Measurements from ENCODE around the gene PIP5K1C.
A peak's percentile ranks its signal among the peaks of the same experiment; 100 is the strongest.
"Not testable (repeated sequence)": the region's sequence is repeated elsewhere in the genome, so short reads cannot be mapped to it uniquely, and the experiment has no call there.

The PIP5K1C gene

DNA sequence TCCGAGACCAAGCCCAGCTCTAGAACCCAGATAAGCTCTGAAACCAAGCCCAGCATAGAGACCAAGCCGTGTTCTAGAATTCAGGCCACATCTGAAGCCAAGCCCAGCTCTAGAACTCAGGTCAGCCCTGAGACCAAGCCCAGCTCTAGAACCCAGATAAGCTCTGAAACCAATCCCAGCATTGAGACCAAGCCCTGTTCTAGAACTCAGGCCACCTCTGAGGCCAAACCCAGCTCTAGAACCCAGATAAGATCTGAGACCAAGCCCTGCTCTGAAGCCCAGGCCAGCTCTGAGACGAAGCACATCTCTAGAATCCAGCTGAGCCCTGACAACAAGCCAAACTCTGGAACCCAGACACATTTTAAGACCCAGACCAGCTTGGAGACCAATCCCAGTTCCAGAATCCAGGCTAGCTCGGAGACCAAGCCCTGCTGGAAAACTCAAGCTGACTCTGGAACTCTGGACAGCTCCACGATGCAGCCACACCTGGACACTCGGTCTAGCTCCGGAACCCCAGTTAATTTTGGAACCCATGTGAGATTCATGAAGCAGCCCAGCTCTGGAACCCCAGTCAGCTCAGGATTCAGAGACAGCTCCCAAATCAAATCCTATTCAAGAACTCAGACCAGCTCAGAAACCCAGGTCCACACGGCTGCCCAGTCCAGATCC, 109.1 kb downstream of the PIP5K1C start:
- DNase-seq (ENCODE audit: low read depth in 2 of 2): no peak

DNA sequence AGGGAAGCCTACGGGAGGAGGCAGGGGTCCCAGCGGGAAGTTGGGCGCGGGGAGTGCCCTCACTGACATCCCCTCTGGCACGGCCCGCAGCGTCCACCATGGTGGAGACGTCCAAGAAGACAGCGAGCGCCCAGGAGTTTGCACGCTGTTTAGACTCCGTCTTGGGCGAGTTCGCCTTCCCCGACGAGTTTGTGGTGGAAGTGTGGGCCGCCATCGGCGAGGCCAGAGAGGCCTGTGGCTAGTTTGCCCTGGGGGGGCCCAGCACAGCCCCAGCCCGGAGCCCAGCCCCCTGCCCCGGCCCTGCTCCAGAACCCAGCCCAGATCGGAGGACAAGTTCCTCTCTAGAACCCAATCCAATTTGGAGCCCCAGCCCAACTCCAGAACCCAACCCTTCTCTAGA, 110.3 kb downstream of the PIP5K1C start:
- DNase-seq (ENCODE audit: low read depth in 2 of 2): no peak

DNA sequence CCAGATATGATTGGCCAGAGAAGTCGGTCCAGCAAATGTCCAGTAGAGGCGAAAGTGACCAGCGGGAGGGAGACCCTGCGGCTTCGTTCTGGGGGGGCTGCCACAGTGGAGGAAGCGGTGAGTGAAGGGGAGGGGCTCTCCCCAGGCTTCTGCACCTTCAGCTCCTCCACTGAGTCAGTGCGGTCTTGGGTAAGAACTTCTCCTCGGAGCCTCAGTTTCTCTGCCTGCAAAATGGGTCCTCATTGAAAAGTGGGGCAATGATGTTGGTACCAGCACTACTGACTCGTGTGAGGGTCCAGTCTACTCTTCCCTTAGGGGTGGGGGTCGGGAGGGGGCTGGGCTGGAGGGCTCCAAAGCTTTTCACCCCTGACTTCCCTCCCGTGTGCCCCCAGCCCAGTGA, 110.8 kb downstream of the PIP5K1C start:
- DNase-seq (ENCODE audit: low read depth in 2 of 2): no peak

GRCh38 chr19:3586707-3587346, 113.4 kb downstream of the PIP5K1C start:
- no peak for DNase-seq (ENCODE audit: low read depth in 2 of 2)

DNA sequence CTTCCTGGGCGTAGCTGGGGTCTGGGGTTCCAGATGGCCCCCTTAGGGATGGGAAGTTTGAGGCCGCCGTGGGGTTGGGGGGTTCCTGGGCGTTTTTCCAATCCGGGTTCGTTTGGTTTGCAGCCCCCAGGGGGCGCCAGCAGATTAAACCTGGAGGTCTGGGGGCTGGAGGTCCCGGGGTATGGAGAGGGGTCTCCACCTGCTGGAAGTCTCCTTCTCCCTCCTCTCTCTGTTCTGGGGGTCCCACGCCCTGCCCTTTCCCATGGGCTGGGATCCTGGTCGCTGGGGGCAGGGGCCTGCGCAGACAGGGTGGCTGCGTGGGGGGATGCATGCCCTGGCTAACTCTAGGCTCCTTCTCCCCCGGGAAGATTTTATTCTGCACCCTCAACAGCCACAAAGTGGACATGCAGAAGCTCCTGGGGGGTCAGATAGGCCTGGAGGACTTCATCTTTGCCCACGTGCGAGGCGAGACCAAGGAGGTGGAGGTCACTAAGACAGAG, 114.1 kb downstream of the PIP5K1C start:
- peak in 1 of 2 donors; percentile 28 for DNase-seq (ENCODE audit: low read depth in 2 of 2)

DNA sequence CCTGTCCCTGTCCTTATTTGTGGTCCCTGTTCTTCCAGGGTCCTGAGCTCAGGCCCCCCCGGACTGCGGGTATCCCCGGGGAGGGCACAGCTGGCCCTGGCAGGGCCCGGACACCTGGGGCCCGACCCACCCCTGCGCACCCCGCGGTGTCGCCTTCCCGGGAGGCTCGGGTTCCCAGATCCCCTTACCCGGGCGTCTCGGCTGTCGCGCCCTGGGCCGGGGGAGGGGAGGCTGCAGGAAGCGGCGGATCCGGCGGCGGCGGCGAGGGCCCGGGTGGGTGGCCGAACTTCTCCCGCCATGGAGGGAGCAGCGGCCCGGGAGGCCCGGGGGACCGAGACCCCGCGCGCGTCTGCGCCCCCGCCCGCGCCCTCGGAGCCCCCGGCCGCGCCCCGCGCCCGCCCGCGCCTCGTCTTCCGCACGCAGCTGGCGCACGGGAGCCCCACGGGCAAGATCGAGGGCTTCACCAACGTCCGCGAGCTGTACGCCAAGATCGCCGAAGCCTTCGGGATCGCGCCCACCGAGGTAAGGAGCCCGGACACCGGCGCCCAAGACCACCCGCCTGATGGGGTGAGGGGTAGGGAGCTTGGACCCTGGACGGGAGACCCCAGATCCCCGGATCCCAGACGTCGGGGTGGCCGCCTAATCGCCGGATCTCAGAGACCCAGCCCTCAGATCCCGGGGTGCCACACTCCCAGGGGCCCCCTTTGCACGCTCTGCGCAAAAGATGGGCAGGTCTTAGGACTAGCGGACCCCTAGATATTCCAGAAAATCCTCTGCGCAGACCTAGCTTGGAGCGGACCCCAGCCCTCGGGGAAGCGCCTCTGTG, 114.8 kb downstream of the PIP5K1C start, which contains the start of gene GIPC3:
Gene GIPC3 (plus strand): TSS at position 178 of the 826 bp plus-strand sequence. CDS start 120 bp downstream, at position 298.
- no peak for DNase-seq (ENCODE audit: low read depth in 2 of 2)

GRCh38 chr19:3584036-3584802, 116.0 kb downstream of the PIP5K1C start:
- not testable (repeated sequence) for DNase-seq (ENCODE audit: low read depth in 2 of 2)

- DNase-seq (ENCODE audit: low read depth in 2 of 2): not testable (repeated sequence)
These were observed 118.5 kb downstream of the PIP5K1C start for GRCh38 chr19:3581792-3582191.
